Neuron (in vitro differentiated cells): ENCODE measurements around the gene ADCY1.

Source experiments
- H2AFZ ChIP-seq: one replicate; pipeline ENCODE4 v1.6.1; 2013; ENCODE audit warnings: low read depth, mild to moderate bottlenecking, inconsistent platforms, low read length, moderate library complexity
- H3K27me3 ChIP-seq: one replicate; pipeline ENCODE4 v1.6.1; 2013; ENCODE audit warnings: low read length; ENCODE audit not compliant: insufficient read depth
- H3K36me3 ChIP-seq: one replicate; pipeline ENCODE4 v1.6.1; 2013; ENCODE audit warnings: low read length; ENCODE audit not compliant: insufficient read depth
- H3K4me1 ChIP-seq: one replicate; pipeline ENCODE4 v1.6.1; 2013; ENCODE audit warnings: low read length; ENCODE audit not compliant: insufficient read depth
- H3K4me3 ChIP-seq: 2 replicates; pipeline ENCODE4 v1.5.1; 2013; ENCODE audit warnings: mild to moderate bottlenecking, low read length, moderate library complexity
- H3K9me3 ChIP-seq: one replicate; pipeline ENCODE4 v1.6.1; 2013; ENCODE audit warnings: low read length

Gene ADCY1

GRCh38 chr7:45581271-45581780 is 7.2 kb downstream of the ADCY1 start:
- Histone ChIP-seq H3K27me3 (peaks cover 2% of the 10 kb centered on the region), H2AFZ (no peak overlapping the region), H3K36me3 (no peaks in the 10 kb centered on the region), H3K4me1 (peaks cover 3% of the 10 kb centered on the region), H3K4me3 (no peak overlapping the region), H3K9me3 (no peaks in the 10 kb centered on the region)

- H3K27me3 ChIP-seq, result no peaks in the 10 kb centered on the region
- no peaks in the 10 kb centered on the region for H3K36me3 ChIP-seq
- no peak overlapping the region for H3K4me3 ChIP-seq
- no peak overlapping the region for H2AFZ ChIP-seq
- peaks cover 3% of the 10 kb centered on the region for H3K4me1 ChIP-seq
- no peaks in the 10 kb centered on the region for H3K9me3 ChIP-seq
Measured at GRCh38 chr7:45582136-45582749, 8.1 kb downstream of the ADCY1 start.

- H3K4me3 ChIP-seq, result no peak overlapping the region
- peaks cover 3% of the 10 kb centered on the region for H3K4me1 ChIP-seq
- H3K27me3 ChIP-seq, result no peaks in the 10 kb centered on the region
- H3K36me3 ChIP-seq, result no peaks in the 10 kb centered on the region
- H3K9me3 ChIP-seq, result no peaks in the 10 kb centered on the region
- H2AFZ ChIP-seq, result no peak overlapping the region
Measured at GRCh38 chr7:45582868-45583277, 8.7 kb downstream of the ADCY1 start.

- H3K27me3 ChIP-seq, result no peaks in the 10 kb centered on the region
- no peak overlapping the region for H2AFZ ChIP-seq
Measured at GRCh38 chr7:45583296-45583695, 9.1 kb downstream of the ADCY1 start.

GRCh38 chr7:45584261-45585210 is 10.4 kb downstream of the ADCY1 start:
- Histone ChIP-seq H2AFZ (no peak overlapping the region), H3K27me3 (no peaks in the 10 kb centered on the region), H3K9me3 (no peaks in the 10 kb centered on the region), H3K4me1 (no peaks in the 10 kb centered on the region), H3K36me3 (no peaks in the 10 kb centered on the region), H3K4me3 (no peak overlapping the region)

More at GRCh38 chr7:45583296-45583695, 9.1 kb downstream of the ADCY1 start:
- Histone ChIP-seq H3K9me3 (no peaks in the 10 kb centered on the region), H3K4me3 (no peak overlapping the region), H3K36me3 (no peaks in the 10 kb centered on the region), H3K4me1 (peaks cover 3% of the 10 kb centered on the region)

GRCh38 chr7:45585628-45586027 is 11.5 kb downstream of the ADCY1 start:
- no peaks in the 10 kb centered on the region for H3K4me1 ChIP-seq
- H3K27me3 ChIP-seq, result no peaks in the 10 kb centered on the region
- H3K36me3 ChIP-seq, result no peaks in the 10 kb centered on the region
- no peaks in the 10 kb centered on the region for H3K9me3 ChIP-seq
- no peak overlapping the region for H3K4me3 ChIP-seq
- H2AFZ ChIP-seq, result no peak overlapping the region

GRCh38 chr7:45586542-45587520 is 12.7 kb downstream of the ADCY1 start:
- Histone ChIP-seq H3K4me3 (no peak overlapping the region), H3K9me3 (no peaks in the 10 kb centered on the region), H2AFZ (no peak overlapping the region), H3K27me3 (no peaks in the 10 kb centered on the region), H3K36me3 (no peaks in the 10 kb centered on the region), H3K4me1 (no peaks in the 10 kb centered on the region)

- Histone ChIP-seq H3K36me3 (no peaks in the 10 kb centered on the region), H3K4me1 (no peaks in the 10 kb centered on the region), H3K4me3 (no peak overlapping the region), H2AFZ (no peak overlapping the region), H3K27me3 (no peaks in the 10 kb centered on the region), H3K9me3 (no peaks in the 10 kb centered on the region)
Measured at GRCh38 chr7:45588466-45588865, 14.3 kb downstream of the ADCY1 start.

- Histone ChIP-seq H3K36me3 (no peaks in the 10 kb centered on the region), H3K4me3 (no peak overlapping the region), H3K27me3 (no peaks in the 10 kb centered on the region), H3K9me3 (no peaks in the 10 kb centered on the region), H2AFZ (no peak overlapping the region), H3K4me1 (no peaks in the 10 kb centered on the region)
Measured at GRCh38 chr7:45589061-45589460, 14.9 kb downstream of the ADCY1 start.

GRCh38 chr7:45589915-45590678 is 15.9 kb downstream of the ADCY1 start:
- H3K9me3 ChIP-seq, result no peaks in the 10 kb centered on the region
- no peak overlapping the region for H2AFZ ChIP-seq
- H3K4me3 ChIP-seq, result no peak overlapping the region
- H3K4me1 ChIP-seq, result no peaks in the 10 kb centered on the region
- H3K36me3 ChIP-seq, result no peaks in the 10 kb centered on the region
- H3K27me3 ChIP-seq, result no peaks in the 10 kb centered on the region

- H3K36me3 ChIP-seq, result no peaks in the 10 kb centered on the region
- no peak overlapping the region for H2AFZ ChIP-seq
- no peaks in the 10 kb centered on the region for H3K9me3 ChIP-seq
- H3K4me1 ChIP-seq, result no peaks in the 10 kb centered on the region
- H3K27me3 ChIP-seq, result no peaks in the 10 kb centered on the region
- H3K4me3 ChIP-seq, result no peak overlapping the region
Measured at GRCh38 chr7:45590679-45591057, 16.5 kb downstream of the ADCY1 start.
